Measurements from ENCODE around the gene FAM241A.
"Not testable (repeated sequence)": the region's sequence is repeated elsewhere in the genome, so short reads cannot be mapped to it uniquely, and the experiment has no call there.

FAM241A gene

GRCh38 chr4:112206431-112206830, 61.2 kb downstream of the FAM241A start:
- no peaks in the 10 kb centered on the region for H3K27me3 ChIP-seq (ENCODE audit: insufficient read depth, poor library complexity, severe bottlenecking)
- no peak overlapping the region for H3K4me3 ChIP-seq (replicated peaks; ENCODE audit: insufficient read depth, low read length)
- DNase-seq (ENCODE audit: low read depth in 1 of 2, low spot score in 1 of 2): no peak
- no peak for TF ChIP-seq GABPA (IDR thresholded peaks at IDR 0.05; ENCODE audit: low read depth)
- no peak for TF ChIP-seq REST (IDR thresholded peaks at IDR 0.05; ENCODE audit: insufficient replicate concordance, low read depth)
- no peak for TF ChIP-seq POLR2AphosphoS5 (IDR thresholded peaks at IDR 0.05; ENCODE audit: low read depth)
- TF ChIP-seq SPI1 (IDR thresholded peaks at IDR 0.05; ENCODE audit: borderline replicate concordance, low read depth): no peak
- no peak for TF ChIP-seq CTCF (IDR thresholded peaks at IDR 0.05; ENCODE audit: insufficient read depth, low read length)
- H3K27ac ChIP-seq (replicated peaks): no peak overlapping the region

- not testable (repeated sequence) for H3K27ac ChIP-seq (replicated peaks); H3K27me3 ChIP-seq (ENCODE audit: insufficient read depth, poor library complexity, severe bottlenecking); DNase-seq (ENCODE audit: low read depth in 1 of 2, low spot score in 1 of 2); H3K4me3 ChIP-seq (replicated peaks; ENCODE audit: insufficient read depth, low read length)
These were observed 63.2 kb downstream of the FAM241A start for GRCh38 chr4:112208137-112209095.

GRCh38 chr4:112210777-112211176, 65.5 kb downstream of the FAM241A start:
- Histone ChIP-seq H3K4me3 (replicated peaks; ENCODE audit: insufficient read depth, low read length) (no peak overlapping the region), H3K27me3 (ENCODE audit: insufficient read depth, poor library complexity, severe bottlenecking) (no peaks in the 10 kb centered on the region), H3K27ac (replicated peaks) (no peak overlapping the region)
- no peak for DNase-seq (ENCODE audit: low read depth in 1 of 2, low spot score in 1 of 2)
- TF ChIP-seq CTCF (IDR thresholded peaks at IDR 0.05; ENCODE audit: insufficient read depth, low read length) (no peak), GABPA (IDR thresholded peaks at IDR 0.05; ENCODE audit: low read depth) (no peak), SPI1 (IDR thresholded peaks at IDR 0.05; ENCODE audit: borderline replicate concordance, low read depth) (no peak), POLR2AphosphoS5 (IDR thresholded peaks at IDR 0.05; ENCODE audit: low read depth) (no peak), REST (IDR thresholded peaks at IDR 0.05; ENCODE audit: insufficient replicate concordance, low read depth) (no peak)

GRCh38 chr4:112213091-112213490, 67.8 kb downstream of the FAM241A start:
- no peaks in the 10 kb centered on the region for H3K27me3 ChIP-seq (ENCODE audit: insufficient read depth, poor library complexity, severe bottlenecking)
- no peak overlapping the region for H3K27ac ChIP-seq (replicated peaks)
- peak; percentile 58; the same call in 1 of the 2 replicates for TF ChIP-seq SPI1 (IDR thresholded peaks at IDR 0.05; ENCODE audit: borderline replicate concordance, low read depth)
- TF ChIP-seq GABPA (IDR thresholded peaks at IDR 0.05; ENCODE audit: low read depth): no peak
- DNase-seq (ENCODE audit: low read depth in 1 of 2, low spot score in 1 of 2): peak; percentile 56 to 63
- no peak overlapping the region for H3K4me3 ChIP-seq (replicated peaks; ENCODE audit: insufficient read depth, low read length)
